T-helper 1 cell treated with Interleukin-12 subunit alpha and Interleukin-12 subunit beta and Interleukin-4 antibody, amounts not matched to agents 30 ng/mL and 1 ng/mL, for 36 hours (primary cell): ENCODE data around the gene CHCHD10. TPM values are rescaled to one million over a fixed set of nuclear protein-coding genes. Genes with fewer than 3 reads are reported as not detected.

Source experiments
- intact Hi-C: fragments of 100-400 bp; cut with micrococcal nuclease; formaldehyde crosslinking; loops from one replicate; pipeline ENCODE4 v1.15.1; 2024
- total RNA-seq: library from RNA; stranded (reverse); gene quantifications from 2 replicates; pipeline ENCODE4 v1.2.3, GENCODE V29; 2022

CHCHD10 gene
- total RNA-seq, result 44.5 and 51.0 TPM in 2 replicates

DNA sequence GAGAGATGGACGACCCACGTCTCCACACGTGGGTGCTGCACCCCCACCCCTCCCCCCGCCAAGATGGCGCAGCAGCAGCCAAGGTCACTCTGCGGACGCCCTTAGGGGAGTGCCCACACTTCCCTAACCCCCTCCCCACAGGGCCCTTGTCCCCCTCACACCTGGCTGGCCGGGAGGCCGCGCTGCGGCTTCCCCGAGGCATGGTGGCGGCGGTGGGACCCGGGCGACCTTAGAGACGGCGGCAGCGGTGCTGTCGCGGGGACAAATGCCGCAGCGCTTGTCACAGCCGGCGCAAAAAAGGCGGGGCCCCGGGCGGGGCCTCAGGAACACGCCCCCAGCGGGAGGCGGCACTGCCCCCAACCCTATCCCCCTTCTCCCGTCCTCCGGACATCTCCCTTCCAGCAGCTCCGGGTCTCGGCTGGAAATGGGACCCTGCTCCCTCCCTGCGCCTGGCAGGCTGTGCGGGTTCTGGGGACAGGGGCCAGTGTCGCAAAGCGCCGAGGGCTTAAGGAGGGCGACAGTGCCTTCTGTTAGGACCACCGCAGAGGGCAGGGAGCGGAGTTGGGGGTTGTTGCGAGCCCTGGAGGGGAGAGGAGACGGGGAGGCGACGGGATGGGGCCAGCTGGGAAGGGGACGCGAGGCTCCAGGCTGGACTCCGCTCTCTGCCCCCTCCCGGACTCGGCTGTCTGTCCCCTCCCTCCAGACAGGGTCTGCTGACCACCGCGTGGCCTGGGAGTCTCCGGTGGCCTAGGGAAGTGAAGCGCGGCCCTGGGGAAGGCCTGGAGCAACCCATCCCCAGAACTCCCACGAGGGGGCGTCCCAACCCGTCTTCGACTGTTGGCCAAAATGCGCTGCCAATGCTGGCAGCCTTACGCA is at the start of gene CHCHD10:
CHCHD10 (minus strand) TSS at position 300 of the 876 bp plus-strand sequence; CDS start at position 202, 98 bp downstream.
- intact Hi-C loops, result loop anchor here (1.0 to 5.0 kb wide), 9 partner anchors 17 to 789 kb away; partner anchors contain the start of genes DERL3, GUCD1, MIF and SNRPD3

DNA sequence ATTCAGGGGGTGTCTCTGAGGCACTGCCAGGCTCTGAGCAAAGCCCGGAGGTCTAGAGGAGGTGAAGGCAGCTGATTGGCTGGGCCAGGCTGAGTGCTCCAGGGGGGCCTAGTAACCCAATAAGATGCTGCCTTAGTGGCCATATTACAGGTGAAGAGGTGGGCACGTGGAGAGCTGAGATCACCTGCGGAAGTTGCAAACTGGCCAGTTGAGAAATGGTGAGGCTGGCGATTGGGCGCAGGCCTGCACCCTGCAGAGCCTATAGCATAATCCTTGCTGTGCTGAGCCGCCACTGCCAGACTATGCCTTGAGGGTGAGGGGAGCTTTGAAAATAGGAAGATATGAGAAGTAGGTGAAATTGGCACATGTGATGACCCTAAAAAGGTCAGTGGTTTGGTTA is 49.4 kb upstream of the CHCHD10 start:
- intact Hi-C loops, result no loop called here

DNA sequence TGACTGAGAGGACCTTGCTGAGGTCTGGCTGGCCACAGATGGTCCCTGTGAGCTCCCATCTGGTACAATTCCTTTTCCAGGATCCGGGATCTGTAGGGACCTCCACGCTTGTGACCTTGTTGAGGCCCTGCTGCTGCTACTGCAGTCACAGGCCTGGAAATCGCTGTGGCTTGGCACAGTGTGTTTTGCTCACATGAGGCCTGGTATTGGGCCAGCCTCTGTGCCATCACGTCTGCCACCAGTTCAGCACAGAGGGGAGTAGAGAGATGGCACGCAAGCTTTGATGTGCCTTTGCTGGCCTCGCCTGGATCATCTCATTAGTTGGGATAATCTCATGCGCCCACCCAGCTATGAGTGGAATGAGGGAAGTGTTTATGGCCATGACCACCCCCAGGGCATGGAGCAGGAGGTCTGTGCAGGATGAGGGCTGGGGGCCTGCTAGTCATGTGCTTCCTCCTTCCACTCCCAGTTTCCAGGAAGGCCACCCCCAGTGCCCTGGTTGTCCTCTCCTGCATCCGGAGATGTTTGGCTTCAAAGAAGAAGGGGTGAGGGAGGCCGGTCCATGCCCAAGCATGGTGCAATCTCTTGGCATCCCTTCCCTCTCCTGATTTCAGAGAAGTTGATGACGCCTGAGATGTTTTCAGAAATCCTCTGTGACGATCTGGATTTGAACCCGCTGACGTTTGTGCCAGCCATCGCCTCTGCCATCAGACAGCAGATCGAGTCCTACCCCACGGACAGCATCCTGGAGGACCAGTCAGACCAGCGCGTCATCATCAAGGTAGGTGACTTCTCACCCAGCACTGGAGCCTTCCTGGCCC is 48.6 kb upstream of the CHCHD10 start:
- intact Hi-C loops, result no loop called here

DNA sequence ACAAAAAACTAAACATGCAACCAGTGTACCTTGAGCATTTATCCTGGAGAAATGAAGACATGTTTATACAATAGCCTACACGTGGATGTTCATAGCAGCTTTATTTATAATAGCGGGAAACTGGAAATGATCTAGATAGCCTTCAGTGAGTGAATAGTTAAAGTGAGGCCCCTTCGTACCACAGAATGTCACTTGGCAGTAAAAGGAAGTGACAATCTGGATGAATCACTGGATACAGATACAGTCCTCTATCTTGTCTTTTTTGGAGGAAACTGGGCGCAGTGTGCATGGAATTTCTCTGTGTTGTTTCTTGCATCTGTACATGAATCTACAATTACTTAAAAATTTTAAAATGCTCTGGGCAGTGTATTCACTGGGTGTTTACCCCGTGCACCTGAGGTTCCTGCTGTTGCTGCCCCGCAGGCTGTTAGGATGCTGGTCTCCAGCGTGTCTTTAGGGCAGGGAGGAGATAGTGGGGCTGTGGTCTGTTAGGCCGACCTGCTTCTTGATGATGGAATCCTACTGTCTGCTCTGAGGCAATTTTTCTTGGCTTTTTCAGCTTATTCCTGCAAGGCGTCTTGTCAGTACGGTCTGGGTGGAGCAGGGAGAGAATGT is 47.9 kb upstream of the CHCHD10 start:
- intact Hi-C loops, result no loop called here

DNA sequence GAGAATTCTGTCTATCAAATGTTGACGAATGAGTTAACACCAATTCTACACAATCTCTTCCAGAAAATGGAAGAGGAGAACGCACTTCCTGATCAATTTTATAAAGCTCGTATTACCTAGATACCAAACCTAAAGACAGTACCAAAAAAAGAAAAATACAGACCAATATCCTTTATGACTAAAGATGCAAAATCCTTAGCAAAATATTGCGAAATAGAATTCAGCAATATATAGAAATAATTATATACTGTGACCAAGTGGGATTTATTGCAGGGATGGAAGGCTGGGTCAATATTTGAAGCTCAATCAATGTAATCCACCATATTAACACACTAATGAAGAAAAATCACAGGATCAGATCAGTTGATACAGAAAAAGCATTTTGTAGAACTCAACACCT is 44.6 kb upstream of the CHCHD10 start:
- intact Hi-C loops, result no loop called here

DNA sequence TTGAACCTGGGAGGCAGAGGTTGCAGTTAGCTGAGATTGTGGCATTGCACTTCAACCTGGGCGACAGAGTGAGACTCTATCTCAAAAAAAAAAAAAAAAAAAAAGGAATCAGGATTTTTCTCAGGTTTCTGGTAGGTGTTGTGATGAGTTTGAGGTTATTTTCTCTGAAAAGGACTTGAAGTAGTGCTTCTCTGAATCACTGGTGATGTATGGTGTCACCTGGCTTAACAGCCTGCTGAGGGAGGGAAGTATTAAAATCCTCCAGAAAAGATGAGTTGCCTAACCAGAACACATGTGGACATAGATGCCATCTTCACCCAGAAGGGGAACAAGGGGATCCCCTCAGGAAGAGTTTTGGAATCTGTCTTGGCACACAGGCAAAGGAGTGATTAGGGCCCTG is 39.1 kb upstream of the CHCHD10 start:
- intact Hi-C loops, result no loop called here

DNA sequence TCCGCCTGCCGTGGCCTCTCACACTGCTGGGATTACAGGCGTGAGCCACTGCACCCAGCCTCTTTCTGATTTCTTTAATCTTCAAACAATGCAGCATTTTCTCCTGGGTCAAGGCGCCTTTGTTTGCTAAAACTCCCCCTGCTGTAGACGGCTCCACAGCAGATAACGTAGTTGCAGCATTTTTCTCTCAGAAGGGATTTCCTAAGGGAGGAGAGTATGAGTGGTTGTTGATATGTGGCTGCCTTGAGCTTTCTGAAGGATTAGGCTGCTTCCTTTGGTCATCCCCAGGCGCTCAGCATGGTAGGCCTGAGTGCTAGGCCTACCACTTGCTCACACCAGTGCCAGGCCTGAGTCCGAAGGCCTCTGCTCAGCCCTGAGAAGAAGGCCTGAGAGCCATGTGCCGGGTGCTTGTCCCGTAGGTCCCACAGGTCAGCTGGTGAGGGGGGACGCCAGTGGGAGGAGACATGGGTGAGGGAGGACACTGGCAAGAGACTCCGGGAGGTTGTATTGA is 37.1 kb upstream of the CHCHD10 start:
- intact Hi-C loops, result no loop called here

DNA sequence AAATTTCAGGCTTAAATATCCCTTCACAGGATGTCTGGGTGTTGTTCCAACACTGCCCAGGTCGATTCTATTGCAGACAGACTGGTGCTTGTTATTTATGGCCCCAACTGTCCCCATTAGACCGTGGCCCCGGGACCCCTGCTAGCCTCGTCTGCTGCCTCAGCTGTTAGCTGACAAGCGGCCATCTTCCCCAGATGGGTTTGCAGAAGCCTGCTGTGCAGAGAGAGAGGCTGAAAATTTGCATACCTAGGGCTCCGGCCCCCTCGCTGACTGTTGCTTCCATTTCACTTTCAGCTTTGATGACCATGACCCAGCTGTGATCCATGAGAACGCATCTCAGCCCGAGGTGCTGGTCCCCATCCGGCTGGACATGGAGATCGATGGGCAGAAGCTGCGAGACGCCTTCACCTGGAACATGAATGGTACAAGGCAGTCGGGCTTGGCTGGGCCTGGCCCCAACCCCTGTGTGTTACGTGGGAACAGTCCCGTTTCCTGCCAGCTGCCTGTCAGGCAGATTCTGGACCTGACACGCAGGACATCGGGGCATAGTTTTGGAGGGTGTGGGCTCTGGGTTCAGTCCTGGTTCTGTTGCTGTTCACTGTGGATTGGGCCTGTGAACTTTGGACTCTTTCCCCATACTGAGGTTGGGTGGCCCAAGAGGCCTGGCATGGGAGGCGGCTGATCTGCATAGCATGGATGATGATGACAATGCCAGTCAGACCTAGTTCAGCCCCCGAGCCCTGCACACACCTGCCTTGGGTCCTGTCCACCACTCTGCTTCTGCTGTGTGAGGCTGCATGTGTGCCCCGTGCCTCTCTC is 35.4 kb upstream of the CHCHD10 start:
- intact Hi-C loops, result no loop called here

DNA sequence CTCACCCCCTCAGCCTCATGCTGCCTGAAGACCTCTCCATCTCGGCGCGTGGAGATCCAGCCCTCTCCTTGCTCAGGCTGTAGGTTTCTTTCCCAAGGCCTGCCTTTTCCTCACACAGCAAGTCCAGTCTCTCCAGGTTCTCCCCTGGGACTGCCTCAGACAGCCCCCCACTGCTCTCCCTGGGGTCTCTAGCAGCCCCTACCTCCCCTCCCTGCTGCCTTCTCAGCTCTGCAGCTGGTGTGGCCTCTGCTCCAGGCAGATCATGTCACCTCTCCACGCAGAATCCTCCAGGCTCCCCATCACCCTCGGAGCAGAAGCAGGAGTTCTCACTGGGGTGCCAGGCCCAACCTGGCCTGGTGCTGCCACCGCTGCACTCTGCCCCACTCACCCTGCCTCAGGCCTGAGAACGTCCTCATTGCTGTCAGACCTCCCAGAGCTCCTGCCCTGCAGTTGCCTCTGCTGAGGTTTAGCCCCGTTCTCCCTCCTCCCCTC is 34.2 kb upstream of the CHCHD10 start:
- intact Hi-C loops, result no loop called here

DNA sequence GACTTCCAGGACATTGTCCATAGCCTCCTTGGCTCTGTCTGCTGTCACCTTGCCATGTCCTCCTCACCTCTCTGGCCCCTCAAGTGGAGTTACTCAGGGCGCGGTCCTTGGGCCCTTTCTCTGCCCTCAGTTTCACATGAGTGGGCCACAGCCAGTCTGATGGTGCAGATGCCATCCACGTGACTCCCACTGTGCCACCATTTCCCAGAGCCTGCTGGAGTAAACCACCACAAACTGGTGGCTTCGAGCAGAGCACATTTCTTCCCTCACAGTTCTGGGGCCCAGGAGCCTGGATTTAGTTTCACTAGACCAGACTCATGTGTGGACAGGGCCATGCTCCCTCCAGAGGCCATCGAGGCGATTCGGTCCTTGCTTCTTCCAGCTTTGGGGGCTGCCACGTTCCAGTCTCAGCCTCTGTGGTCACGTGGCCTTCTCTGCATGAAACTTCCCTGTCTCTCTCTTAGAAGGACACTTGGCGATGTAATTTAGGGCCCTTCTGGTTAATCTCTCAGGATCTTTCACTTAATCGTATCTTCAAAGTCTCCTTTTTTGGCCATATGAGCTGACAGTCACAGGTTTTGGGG is 33.6 kb upstream of the CHCHD10 start:
- intact Hi-C loops, result no loop called here

DNA sequence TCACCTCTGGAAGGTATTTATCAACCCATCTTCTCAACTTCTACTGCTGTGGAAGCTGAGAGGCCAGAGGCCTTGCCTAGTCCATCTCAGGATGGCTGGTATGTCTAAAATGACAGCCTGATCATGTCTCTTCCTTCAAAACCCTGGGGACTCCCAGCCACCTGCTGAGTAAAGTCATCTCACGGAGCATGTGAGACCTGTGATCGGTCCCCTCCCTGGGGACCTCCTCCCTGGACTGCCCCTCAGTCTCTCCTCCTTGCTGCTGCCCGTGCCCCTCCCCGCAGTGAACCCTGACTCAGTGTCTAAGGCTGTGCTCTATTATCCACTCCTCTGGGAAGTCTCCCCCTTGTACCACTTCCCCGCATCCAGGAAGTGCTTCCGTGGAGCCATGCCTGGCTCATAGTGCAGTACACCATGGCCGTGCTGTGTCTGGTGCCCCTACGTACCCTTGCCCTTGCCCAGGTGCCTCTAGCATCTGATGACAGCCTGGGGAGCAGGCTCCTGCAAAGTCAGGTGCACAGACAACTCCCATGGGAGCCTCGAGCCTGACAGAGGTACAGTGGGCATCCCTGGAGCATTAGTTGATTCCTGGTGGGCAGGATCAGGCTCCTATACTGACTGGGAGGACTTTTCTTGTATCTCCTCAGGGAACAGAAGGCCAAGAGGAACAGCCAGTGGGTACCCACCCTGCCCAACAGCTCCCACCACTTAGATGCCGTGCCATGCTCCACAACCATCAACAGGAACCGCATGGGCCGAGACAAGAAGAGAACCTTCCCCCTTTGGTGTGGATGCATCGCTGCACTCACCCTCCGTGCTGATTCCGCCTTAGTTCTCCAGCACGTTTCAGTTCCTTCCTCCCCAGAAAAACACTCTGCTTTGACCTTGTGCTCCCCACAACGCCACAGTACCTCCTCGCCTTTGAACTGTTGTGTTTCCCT is 32.8 kb upstream of the CHCHD10 start:
- intact Hi-C loops, result no loop called here

DNA sequence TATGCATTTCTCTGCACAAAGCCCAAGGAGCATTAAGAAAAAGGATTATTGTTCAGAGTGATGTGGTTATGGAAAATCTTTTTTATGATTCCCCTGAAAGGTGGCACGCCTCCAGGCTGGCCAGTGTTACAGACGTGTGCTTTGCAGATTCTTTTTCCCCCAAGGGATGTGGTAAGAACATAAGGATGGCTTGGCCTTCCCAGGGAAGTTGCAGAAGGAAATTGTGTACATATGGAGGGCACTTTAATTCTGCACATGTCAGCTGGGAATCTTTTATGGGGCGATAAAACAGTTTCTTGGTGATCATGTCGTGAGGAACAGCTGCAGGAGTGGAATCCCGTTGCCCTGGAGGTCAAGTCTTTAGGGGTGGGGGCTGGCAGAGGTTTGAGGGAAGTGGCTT is 28.7 kb upstream of the CHCHD10 start:
- intact Hi-C loops, result no loop called here

DNA sequence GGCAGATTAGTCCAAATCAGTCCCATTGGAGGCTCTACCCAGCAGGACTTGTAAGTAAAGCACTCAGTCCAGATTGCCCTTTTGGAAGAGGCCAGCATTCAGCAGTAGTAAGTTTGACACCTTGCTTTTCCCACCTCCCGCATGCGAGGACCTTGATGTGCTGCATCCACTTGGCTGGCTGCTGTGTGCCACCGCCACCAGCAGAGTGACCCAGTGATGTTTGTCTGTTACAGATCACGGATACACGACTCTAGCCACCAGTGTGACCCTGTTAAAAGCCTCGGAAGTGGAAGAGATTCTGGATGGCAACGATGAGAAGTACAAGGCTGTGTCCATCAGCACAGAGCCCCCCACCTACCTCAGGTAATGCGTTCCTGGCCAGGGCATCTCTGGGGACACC is 25.6 kb upstream of the CHCHD10 start:
- intact Hi-C loops, result no loop called here

DNA sequence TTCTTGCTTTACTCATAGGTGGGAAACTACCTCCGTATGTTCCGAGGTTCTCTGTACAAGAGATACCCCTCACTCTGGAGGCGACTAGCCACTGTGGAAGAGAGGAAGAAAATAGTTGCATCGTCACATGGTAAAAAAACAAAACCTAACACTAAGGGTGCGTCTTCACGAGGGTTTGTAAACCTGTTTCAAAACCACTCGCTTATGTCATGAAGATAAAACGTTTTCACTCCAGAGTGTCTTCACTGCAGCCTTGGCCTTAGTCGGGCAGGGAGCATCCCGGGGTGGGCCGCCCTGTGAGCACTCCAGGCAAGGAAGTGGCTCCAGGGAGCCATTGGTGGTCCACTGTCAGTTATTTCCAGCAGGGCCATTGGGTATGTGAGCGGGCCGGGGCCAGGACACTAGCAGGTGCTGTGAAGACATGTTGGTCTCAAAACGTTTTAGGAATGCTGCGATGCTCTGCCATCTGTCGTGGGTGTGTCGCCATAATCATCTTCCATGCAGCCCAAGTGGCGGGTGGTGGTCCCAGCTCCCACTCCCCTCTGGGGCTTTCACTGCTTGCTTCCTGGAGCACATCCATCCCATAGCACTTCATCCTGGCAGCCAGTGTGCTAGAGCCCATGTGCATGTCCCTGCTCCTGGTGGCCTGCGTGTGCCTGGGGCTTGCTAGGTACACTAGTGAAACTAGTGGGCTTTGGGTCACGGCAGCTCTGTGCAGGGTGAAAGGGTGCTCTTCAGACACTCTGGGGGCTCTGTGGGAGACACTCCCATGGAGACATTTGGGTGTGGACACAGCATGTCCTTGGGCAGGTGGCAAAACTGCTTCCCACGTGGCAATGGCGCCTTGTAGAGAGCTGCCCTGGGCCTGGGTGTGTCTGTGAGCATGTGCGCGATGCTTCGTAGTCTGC is 24.2 kb upstream of the CHCHD10 start:
- intact Hi-C loops, result no loop called here

DNA sequence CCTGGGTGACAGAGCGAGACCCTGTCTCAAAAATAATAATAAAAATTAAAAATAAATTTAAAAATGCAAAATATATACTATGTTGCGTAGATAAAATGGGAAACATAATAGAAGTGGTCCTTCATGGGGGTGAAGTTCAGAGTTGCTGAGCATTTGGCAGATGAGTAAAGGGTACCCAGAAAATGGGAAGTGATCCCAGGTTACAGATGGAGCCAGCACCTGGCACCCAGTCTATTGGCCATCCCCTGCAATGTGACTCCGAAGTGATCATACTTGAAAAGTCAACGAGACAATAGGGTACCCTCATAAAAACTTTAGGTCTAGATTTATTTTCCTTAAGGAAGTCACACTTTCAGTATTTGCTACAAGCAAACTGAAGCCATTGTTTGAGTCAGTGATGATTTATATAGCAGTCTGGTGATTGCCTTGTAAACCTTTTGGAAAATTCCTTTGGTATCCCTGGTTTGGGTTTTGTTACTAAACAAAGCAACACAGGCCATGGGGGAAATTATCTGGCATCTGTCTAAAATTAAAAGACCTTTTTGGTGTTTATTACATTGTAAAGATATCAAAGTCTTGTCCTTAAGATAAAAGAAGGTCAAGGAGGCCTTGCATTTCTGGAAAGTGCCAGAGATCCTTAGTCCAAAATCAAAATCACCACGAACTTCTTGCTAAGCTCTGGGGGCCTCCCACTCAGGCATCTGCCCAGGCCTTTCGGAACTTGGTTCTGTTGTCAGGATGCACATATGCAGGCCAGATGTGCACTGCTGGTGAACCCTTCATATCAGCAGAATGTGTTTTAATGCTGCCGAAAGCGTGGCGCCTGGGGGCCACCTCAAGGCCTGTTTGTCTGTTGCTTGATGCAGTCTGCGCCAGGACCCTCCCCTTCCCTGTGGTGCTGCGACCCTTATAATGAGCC is 23.3 kb upstream of the CHCHD10 start:
- intact Hi-C loops, result no loop called here

DNA sequence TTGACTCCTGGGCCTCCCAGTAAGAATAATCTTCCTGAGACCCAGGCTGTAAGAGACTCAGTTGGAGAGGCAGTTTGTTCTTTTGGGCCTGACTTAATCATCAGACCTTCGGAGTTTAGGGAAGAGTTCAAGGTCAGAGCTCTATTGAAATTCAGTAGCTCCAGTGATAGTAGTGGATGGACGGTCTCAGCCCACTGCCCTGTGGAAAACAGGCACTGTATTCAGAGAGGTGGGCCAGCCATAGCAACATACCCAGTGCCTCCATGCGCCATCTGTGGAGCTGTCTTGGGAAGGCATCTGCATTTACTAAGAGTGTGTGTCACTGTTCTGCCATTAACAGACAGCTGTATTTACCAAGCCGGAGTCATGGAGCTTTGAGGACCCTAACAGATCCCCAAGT is 21.9 kb upstream of the CHCHD10 start:
- intact Hi-C loops, result no loop called here

DNA sequence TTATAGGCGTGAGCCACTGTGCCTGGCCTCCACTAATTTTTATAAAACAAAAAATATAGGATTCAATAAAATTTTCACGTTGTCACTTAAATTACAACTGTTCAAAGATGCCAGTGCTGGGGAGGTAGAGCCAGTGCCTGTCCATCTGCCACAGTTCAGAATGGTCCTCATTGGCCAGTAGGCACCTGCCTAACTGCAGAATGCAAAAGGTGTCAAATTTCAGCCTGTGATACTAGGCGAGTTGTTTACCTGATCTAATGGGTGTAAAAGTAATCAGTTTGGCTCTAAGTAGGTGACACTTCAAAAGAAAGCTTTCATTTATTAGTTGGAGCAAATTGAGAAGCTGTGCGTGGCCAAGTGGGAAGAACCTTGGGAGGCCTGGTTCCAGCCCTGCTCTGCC is 21.3 kb upstream of the CHCHD10 start:
- intact Hi-C loops, result no loop called here
